Measurements from ENCODE around the gene RHOJ. TPM values are rescaled to one million over a fixed set of nuclear protein-coding genes. Genes with fewer than 3 reads are reported as not detected.

The RHOJ gene
- total and polyA plus RNA-seq, 9 donors = 7.1 to 44.9 (median 26.6) TPM

DNA sequence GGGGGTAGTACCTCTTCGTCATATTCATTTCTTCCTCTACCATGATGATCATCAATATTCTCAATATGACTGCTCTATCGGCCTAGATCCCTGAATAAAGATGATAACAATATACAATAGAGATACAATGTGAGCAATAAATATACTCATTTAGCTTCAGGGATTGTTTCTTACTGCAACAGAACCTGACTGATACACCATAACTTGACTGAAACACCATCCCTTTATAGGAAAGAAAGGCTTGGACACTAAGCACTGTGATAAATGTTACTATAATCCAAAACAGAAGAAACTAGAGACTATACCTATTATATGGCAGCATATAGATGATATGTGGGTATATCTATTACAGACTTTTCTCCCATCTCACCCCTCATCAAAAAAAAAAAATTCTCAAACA, 1.2 kb upstream of the RHOJ start:
- Histone ChIP-seq H3K4me1 (ENCODE audit: control insufficient read depth, insufficient read depth, low read length) (peaks cover 6% of the 10 kb centered on the region), H3K27ac (ENCODE audit: low read length) (peak overlapping the region; percentile 99), H3K27me3 (ENCODE audit: control insufficient read depth, insufficient read depth, low read length) (no peaks in the 10 kb centered on the region), H3K9me3 (replicated peaks; ENCODE audit: control insufficient read depth, low read depth, low read length) (no peaks in the 10 kb centered on the region), H3K4me3 (ENCODE audit: low read length) (no peak overlapping the region), H3K36me3 (ENCODE audit: control insufficient read depth, insufficient read depth, low read length) (no peaks in the 10 kb centered on the region)
- no peak for DNase-seq
- WGBS (ENCODE audit: insufficient coverage) = no CpG with 5 or more reads among the region's 2 CpGs

DNA sequence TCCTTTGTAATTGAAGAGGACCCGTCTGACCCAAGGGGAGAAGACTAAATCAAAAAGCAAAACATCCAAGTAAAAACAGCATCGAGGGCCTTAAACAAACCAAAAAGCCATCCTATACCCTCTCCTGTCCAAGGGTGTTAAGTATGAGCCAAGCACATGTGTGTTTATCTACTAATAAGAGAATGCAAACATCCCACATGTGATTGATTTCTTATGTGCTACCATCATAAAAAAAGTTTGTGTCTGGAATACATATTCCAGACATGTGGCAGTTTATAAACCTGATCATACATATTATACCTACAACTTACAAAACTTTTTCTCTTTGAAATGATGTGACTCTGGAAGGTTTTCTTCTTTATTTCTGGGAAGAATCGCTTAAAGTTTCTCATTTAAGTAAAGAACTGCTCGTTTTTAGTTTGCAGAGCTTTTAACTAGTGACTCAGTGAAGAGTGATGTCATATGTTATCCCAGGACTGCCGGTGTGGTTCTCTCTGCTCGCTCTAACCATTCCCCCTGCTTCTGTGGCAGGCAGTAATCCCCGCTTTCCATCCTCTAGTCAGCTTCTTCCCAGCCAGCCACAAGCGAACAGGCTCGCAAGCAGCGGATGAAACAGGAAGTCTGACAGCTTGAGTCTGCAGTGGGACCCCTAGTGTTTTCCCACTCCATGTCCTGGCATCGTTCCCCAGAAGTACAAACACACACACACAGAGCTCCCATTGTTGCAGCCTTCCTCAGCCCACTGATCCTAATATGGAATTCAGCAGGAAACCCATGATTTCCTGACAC, 431 bp upstream of the RHOJ start:
- DNase-seq = peak; percentile 99
- peak overlapping the region; percentile 59 for H3K4me3 ChIP-seq (ENCODE audit: low read length)
- no peaks in the 10 kb centered on the region for H3K9me3 ChIP-seq (replicated peaks; ENCODE audit: control insufficient read depth, low read depth, low read length)
- peak overlapping the region; percentile 99 for H3K27ac ChIP-seq (ENCODE audit: low read length)
- H3K4me1 ChIP-seq (ENCODE audit: control insufficient read depth, insufficient read depth, low read length) = peaks cover 6% of the 10 kb centered on the region
- WGBS (ENCODE audit: insufficient coverage) = 3% methylated on average over 5 of the region's 11 CpGs
- H3K36me3 ChIP-seq (ENCODE audit: control insufficient read depth, insufficient read depth, low read length) = no peaks in the 10 kb centered on the region
- no peaks in the 10 kb centered on the region for H3K27me3 ChIP-seq (ENCODE audit: control insufficient read depth, insufficient read depth, low read length)

DNA sequence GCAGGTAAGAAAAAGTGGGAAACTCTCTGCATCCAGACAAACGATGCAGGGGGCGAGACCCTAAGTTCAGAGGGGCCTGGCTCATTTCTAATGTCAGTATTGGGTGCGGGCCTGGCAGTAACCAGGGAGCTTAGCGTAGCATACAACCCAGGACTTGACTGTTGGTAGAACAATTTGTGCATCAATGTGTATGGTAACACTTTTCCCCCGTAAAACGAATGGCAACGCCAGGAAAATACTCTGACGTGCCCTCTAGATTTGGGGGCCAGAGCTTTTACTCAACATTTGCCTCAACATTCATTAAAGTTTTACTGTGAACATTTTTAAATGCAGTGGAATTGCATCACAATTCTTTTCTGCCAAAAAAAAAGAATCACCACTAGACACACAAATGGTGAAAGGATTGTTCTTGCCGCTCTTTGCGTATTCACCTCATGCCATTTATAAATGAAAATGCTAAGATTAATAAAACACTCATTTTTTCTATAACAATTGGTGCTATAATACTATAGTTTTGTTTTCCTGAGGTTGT, 867 bp downstream of the RHOJ start:
- Histone ChIP-seq H3K27ac (ENCODE audit: low read length) (peak overlapping the region; percentile 99), H3K27me3 (ENCODE audit: control insufficient read depth, insufficient read depth, low read length) (no peaks in the 10 kb centered on the region), H3K36me3 (ENCODE audit: control insufficient read depth, insufficient read depth, low read length) (peaks cover 3% of the 10 kb centered on the region), H3K9me3 (replicated peaks; ENCODE audit: control insufficient read depth, low read depth, low read length) (no peaks in the 10 kb centered on the region), H3K4me3 (ENCODE audit: low read length) (peak overlapping the region; percentile 59), H3K4me1 (ENCODE audit: control insufficient read depth, insufficient read depth, low read length) (peaks cover 6% of the 10 kb centered on the region)
- WGBS (ENCODE audit: insufficient coverage) = 16% methylated on average over 3 of the region's 10 CpGs
- DNase-seq = peak; percentile 60

DNA sequence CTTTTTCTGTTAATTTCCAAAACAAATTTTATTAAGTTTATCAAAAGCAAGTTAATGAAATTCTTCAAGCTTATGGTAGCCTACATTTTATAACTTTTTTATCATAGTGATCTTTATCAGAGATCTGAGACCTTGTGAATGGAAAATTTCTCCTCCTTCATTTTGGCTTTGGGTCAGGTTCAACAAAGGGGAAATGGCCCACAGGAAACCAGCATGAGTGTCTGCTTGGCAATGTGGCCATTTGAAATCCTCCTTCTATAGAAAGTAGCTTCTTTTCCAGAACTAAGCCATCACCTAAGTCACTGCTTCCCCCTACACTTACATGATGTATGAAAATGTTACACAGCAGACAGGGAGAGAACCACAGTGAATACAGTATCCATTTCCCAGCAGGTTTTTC, 1.6 kb downstream of the RHOJ start:
- peaks cover 6% of the 10 kb centered on the region for H3K4me1 ChIP-seq (ENCODE audit: control insufficient read depth, insufficient read depth, low read length)
- peak overlapping the region; percentile 99 for H3K27ac ChIP-seq (ENCODE audit: low read length)
- no peaks in the 10 kb centered on the region for H3K9me3 ChIP-seq (replicated peaks; ENCODE audit: control insufficient read depth, low read depth, low read length)
- H3K27me3 ChIP-seq (ENCODE audit: control insufficient read depth, insufficient read depth, low read length) = no peaks in the 10 kb centered on the region
- H3K4me3 ChIP-seq (ENCODE audit: low read length) = peak overlapping the region; percentile 59
- H3K36me3 ChIP-seq (ENCODE audit: control insufficient read depth, insufficient read depth, low read length) = peaks cover 3% of the 10 kb centered on the region
- DNase-seq = peak; percentile 76

DNA sequence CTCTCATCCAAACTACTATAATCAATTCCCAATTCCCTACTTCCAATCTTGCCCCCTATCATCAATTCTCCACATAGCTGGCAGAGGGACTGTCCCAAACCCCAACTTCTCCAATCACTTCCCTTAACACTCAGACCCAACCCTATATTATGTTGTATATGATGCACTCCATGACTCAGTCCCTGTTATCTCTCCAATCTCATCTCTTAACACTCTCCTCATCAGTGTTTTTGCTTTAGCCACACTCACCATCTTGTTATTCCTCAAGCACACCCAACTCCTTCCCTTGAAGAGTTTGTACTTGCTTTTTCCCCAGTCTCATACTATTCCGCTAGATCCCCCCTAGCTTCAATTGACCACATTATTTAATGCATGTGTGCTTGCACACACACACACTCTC, 4.9 kb downstream of the RHOJ start:
- WGBS (ENCODE audit: insufficient coverage) = no CpG with 5 or more reads among the region's 1 CpG
- H3K27ac ChIP-seq (ENCODE audit: low read length) = no peak overlapping the region
- no peak overlapping the region for H3K4me3 ChIP-seq (ENCODE audit: low read length)
- DNase-seq = no peak
- H3K9me3 ChIP-seq (replicated peaks; ENCODE audit: control insufficient read depth, low read depth, low read length) = peaks cover 3% of the 10 kb centered on the region
- no peaks in the 10 kb centered on the region for H3K27me3 ChIP-seq (ENCODE audit: control insufficient read depth, insufficient read depth, low read length)
- peaks cover 13% of the 10 kb centered on the region for H3K36me3 ChIP-seq (ENCODE audit: control insufficient read depth, insufficient read depth, low read length)
- peaks cover 4% of the 10 kb centered on the region for H3K4me1 ChIP-seq (ENCODE audit: control insufficient read depth, insufficient read depth, low read length)

DNA sequence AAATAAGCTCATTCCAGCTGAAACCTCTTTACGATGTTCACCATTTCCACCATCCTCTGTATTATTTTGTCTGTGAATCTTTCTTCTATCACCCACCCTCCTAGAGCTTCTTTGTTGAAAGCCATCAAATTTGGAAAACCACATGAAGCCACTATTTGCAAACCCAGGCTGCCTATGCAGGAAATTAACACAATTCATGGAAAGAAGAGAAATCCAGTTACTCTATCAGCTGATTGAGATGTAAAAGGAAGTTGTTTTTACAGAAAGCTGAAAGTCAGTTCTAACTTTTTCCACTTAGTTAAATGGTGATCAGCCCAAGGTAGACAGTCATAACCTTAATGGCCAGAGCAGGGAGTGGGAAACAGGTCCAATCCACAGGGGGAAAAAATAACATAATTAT, 6.6 kb downstream of the RHOJ start:
- DNase-seq = no peak
- H3K4me3 ChIP-seq (ENCODE audit: low read length) = no peak overlapping the region
- WGBS (ENCODE audit: insufficient coverage) = no CpG with 5 or more reads among the region's 1 CpG
- H3K4me1 ChIP-seq (ENCODE audit: control insufficient read depth, insufficient read depth, low read length) = no peaks in the 10 kb centered on the region
- peaks cover 13% of the 10 kb centered on the region for H3K36me3 ChIP-seq (ENCODE audit: control insufficient read depth, insufficient read depth, low read length)
- H3K27ac ChIP-seq (ENCODE audit: low read length) = no peak overlapping the region
- H3K9me3 ChIP-seq (replicated peaks; ENCODE audit: control insufficient read depth, low read depth, low read length) = peaks cover 3% of the 10 kb centered on the region
- no peaks in the 10 kb centered on the region for H3K27me3 ChIP-seq (ENCODE audit: control insufficient read depth, insufficient read depth, low read length)

DNA sequence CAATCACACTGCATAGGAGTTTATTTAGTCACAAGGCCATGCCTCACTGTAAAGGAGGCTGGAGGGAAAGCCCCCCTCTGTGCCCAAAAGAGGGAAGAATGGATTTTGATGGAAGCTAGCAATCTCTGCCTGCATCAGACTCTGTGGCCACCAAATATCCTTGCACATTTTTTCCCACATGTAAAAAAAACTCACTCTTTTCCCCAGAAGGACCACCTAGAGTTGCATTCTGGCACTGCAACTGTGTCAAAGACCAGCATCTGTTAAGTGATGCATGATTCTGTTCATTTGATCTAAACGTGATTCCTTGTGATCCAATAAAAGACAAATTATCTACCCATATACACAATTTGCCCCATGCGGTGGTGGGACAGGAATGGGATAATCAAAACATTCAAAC, 8.0 kb downstream of the RHOJ start:
- peaks cover 3% of the 10 kb centered on the region for H3K9me3 ChIP-seq (replicated peaks; ENCODE audit: control insufficient read depth, low read depth, low read length)
- H3K4me1 ChIP-seq (ENCODE audit: control insufficient read depth, insufficient read depth, low read length) = no peaks in the 10 kb centered on the region

DNA sequence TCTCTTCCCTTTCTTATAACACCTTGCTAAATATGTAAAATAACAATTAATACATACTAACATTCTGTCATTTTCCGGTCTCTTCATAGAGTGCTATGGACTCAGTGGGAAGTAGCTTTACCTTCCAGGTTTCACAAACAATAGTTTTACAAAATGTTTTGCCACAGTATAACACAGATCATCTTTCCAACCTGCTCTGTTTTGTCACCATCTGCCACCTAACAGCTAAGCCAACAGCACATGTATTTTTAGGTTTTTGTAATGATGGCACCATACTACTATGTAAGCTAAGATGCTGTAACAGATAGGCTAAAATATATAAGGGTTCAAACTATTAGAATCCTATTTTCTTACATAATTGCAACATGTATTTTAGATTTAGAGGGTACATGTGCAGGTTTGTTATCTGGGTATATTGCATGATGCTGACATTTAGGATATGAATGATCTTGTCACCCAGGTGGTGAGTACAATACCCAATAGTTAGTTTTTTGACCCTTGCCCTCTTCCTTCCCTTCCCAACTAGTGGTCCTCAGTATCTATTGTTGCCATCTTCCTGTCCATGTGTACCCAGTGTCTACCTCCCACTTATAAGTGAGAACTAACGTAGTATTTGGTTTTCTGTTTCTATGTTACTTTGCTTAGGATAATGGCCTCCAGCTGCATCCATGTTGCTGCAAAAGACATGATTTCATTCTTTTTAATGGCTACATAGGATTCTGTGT, 8.7 kb downstream of the RHOJ start:
- H3K36me3 ChIP-seq (ENCODE audit: control insufficient read depth, insufficient read depth, low read length) = peaks cover 13% of the 10 kb centered on the region
- peaks cover 3% of the 10 kb centered on the region for H3K9me3 ChIP-seq (replicated peaks; ENCODE audit: control insufficient read depth, low read depth, low read length)
- H3K4me3 ChIP-seq (ENCODE audit: low read length) = no peak overlapping the region
- H3K4me1 ChIP-seq (ENCODE audit: control insufficient read depth, insufficient read depth, low read length) = no peaks in the 10 kb centered on the region
- WGBS (ENCODE audit: insufficient coverage) = no CpG with 5 or more reads among the region's 2 CpGs
- H3K27ac ChIP-seq (ENCODE audit: low read length) = no peak overlapping the region
- no peak for DNase-seq
- H3K27me3 ChIP-seq (ENCODE audit: control insufficient read depth, insufficient read depth, low read length) = no peaks in the 10 kb centered on the region

More for the DNA sequence above, 8.0 kb downstream of the RHOJ start:
- Histone ChIP-seq H3K27me3 (ENCODE audit: control insufficient read depth, insufficient read depth, low read length) (no peaks in the 10 kb centered on the region), H3K36me3 (ENCODE audit: control insufficient read depth, insufficient read depth, low read length) (peaks cover 13% of the 10 kb centered on the region), H3K27ac (ENCODE audit: low read length) (no peak overlapping the region), H3K4me3 (ENCODE audit: low read length) (no peak overlapping the region)
- DNase-seq = no peak
- no CpG with 5 or more reads among the region's 2 CpGs for WGBS (ENCODE audit: insufficient coverage)

DNA sequence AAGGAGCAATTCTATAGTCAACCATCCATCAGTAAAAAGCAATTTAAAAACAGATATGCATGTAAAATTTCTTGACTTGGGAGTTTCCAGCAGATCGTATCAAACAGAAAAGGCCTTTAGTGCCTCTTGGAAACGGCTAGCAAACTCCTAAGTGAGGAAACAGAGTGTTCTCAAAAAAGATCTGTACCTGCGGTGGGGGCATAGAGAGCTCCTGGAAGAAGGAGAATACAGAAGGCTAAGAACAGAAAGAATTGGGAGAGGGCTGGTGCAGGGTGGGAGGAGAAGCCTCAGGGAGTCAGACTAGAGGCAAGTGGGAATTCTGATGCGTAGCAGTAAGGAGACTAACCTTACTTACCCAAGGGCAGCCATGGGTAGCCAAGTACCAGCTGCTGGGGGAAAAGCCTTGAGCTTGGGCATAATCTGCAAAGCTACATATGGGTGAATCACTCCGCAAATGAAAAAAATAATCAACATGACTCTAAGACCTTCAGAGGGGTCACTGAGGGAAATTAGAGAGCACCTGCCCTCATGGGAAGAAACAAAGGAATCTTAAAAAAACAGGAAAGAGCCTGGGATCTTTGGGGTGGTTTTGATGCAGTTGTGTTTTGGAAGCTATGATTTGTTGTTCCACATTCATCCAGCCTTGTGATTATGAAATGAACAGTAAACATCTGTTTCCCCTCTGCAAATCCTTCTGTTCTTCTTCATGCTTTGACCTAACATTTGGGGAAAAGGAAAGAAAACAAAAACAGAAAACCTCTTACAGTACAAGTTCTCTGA, 10.4 kb downstream of the RHOJ start:
- Histone ChIP-seq H3K4me1 (ENCODE audit: control insufficient read depth, insufficient read depth, low read length) (no peaks in the 10 kb centered on the region), H3K4me3 (ENCODE audit: low read length) (no peak overlapping the region), H3K27ac (ENCODE audit: low read length) (no peak overlapping the region), H3K9me3 (replicated peaks; ENCODE audit: control insufficient read depth, low read depth, low read length) (peaks cover 3% of the 10 kb centered on the region), H3K27me3 (ENCODE audit: control insufficient read depth, insufficient read depth, low read length) (no peaks in the 10 kb centered on the region), H3K36me3 (ENCODE audit: control insufficient read depth, insufficient read depth, low read length) (peaks cover 10% of the 10 kb centered on the region)
- WGBS (ENCODE audit: insufficient coverage) = 87% methylated on average over 3 of the region's 5 CpGs
- peak; percentile 37 for DNase-seq

DNA sequence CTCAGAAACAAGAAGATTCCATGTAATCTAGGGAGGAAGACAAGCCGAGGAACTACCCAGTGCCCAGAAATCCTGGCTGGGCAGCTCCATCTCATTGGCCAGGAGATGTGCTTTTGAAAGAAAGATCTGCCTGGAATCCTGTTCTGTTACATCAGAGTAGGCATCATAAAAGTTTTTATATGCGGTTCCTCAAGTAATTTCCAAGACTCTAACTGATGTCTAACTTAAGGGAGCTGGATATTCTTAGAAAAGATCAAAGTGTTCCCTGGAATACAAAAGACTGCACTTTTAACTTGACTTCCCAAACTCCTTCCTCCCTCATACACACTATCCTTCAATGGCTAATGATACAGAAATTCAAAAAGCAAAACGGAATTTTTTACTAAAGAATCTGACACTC, 16.3 kb downstream of the RHOJ start:
- H3K9me3 ChIP-seq (replicated peaks; ENCODE audit: control insufficient read depth, low read depth, low read length) = peaks cover 2% of the 10 kb centered on the region
- no peaks in the 10 kb centered on the region for H3K27me3 ChIP-seq (ENCODE audit: control insufficient read depth, insufficient read depth, low read length)
- WGBS (ENCODE audit: insufficient coverage) = 75% methylated on average over 1 of the region's 3 CpGs
- no peak overlapping the region for H3K4me3 ChIP-seq (ENCODE audit: low read length)
- no peak overlapping the region for H3K27ac ChIP-seq (ENCODE audit: low read length)
- no peaks in the 10 kb centered on the region for H3K36me3 ChIP-seq (ENCODE audit: control insufficient read depth, insufficient read depth, low read length)
- DNase-seq = no peak
- peaks cover 3% of the 10 kb centered on the region for H3K4me1 ChIP-seq (ENCODE audit: control insufficient read depth, insufficient read depth, low read length)

All from muscle of leg (tissue), 11 donors.